Fibroblast of lung (primary cell): ENCODE measurements around the gene ZNF765. TPM values are rescaled to one million over a fixed set of nuclear protein-coding genes. Genes with fewer than 3 reads are reported as not detected.
"Not testable (repeated sequence)": the region's sequence is repeated elsewhere in the genome, so short reads cannot be mapped to it uniquely, and the experiment has no call there.

ENCODE experiments used
- DNase-seq, 2 donors: peaks; one replicate each; pipeline versions ENCODE4 v3.0.0 to v3.0.0-alpha.2; 2010; ENCODE audit warnings: low read depth in 2 of 2
- H2AFZ ChIP-seq: 2 replicates; pipeline ENCODE4 v1.5.1; 2012; ENCODE audit warnings: low read length, control low read depth, inconsistent platforms
- H3K27ac ChIP-seq: 2 replicates; pipeline ENCODE4 v1.5.1; 2011; ENCODE audit warnings: low read length, control low read depth; ENCODE audit not compliant: insufficient read depth
- H3K27me3 ChIP-seq: 2 replicates; pipeline ENCODE4 v1.5.1; 2011; ENCODE audit warnings: mild to moderate bottlenecking, low read length; ENCODE audit not compliant: control insufficient read depth, insufficient read depth
- H3K36me3 ChIP-seq: 2 replicates; pipeline ENCODE4 v1.5.1; 2011; ENCODE audit warnings: low read length; ENCODE audit not compliant: control insufficient read depth, insufficient read depth
- H3K4me1 ChIP-seq: 2 replicates; pipeline ENCODE4 v1.5.1; 2011; ENCODE audit warnings: low read length; ENCODE audit not compliant: control insufficient read depth, insufficient read depth; ENCODE audit errors: extremely low read depth
- H3K4me2 ChIP-seq: 2 replicates; pipeline ENCODE4 v1.5.1; 2011; ENCODE audit warnings: low read length, control low read depth; ENCODE audit not compliant: insufficient read depth; ENCODE audit errors: extremely low read depth
- H3K4me3 ChIP-seq, 4 experiments: fragments of 200-600 bp in 1 of 4; sonication (generic) in 1 of 4; replicated peaks in 1 of 4; 2 replicates each; pipeline ENCODE4 v1.5.1; 2011 to 2016; ENCODE audit warnings: low read length in 4 of 4, low read depth in 3 of 4, mild to moderate bottlenecking in 3 of 4, control low read depth in 2 of 4, inconsistent platforms in 1 of 4, mixed read lengths in 1 of 4; ENCODE audit not compliant: insufficient read depth in 1 of 4; ENCODE audit errors: control extremely low read depth in 1 of 4
- H3K79me2 ChIP-seq: 2 replicates; pipeline ENCODE4 v1.5.1; 2012; ENCODE audit warnings: mild to moderate bottlenecking, low read length, inconsistent platforms; ENCODE audit not compliant: control insufficient read depth, insufficient read depth
- H3K9ac ChIP-seq: 2 replicates; pipeline ENCODE4 v1.5.1; 2011; ENCODE audit warnings: mild to moderate bottlenecking, low read length, control low read depth; ENCODE audit not compliant: insufficient read depth
- H3K9me3 ChIP-seq: 2 replicates; pipeline ENCODE4 v1.5.1; 2012; ENCODE audit warnings: low read depth, low read length; ENCODE audit not compliant: control insufficient read depth, insufficient read depth
- H4K20me1 ChIP-seq: 2 replicates; pipeline ENCODE4 v1.5.1; 2011; ENCODE audit warnings: low read length; ENCODE audit not compliant: control insufficient read depth, insufficient read depth; ENCODE audit errors: extremely low read depth
- CTCF ChIP-seq, 2 donors: IDR thresholded peaks in 1 of 2; conservative IDR thresholded peaks in 1 of 2; 1 replicate in 1 of 2; 2 replicates in 1 of 2; pipeline ENCODE4 v1.5.1; 2011 to 2012; ENCODE audit warnings: low read length in 2 of 2, control low read depth in 1 of 2, inconsistent platforms in 1 of 2, low read depth in 1 of 2, mild to moderate bottlenecking in 1 of 2
- EZH2 ChIP-seq: IDR thresholded peaks from 2 replicates; pipeline ENCODE4 v1.5.1; 2012; ENCODE audit warnings: low read length, control low read depth, mild to moderate bottlenecking; ENCODE audit errors: missing control alignments
- polyA plus RNA-seq, 2 donors: library from polyadenylated mRNA; depleted of rRNA in 1 of 2; stranded (reverse) in 1 of 2; unstranded in 1 of 2; fragments of >200 nt; gene quantifications; 2 replicates each; pipeline ENCODE4 v1.2.1, GENCODE V29; 2011 to 2012; ENCODE audit warnings: missing spikeins in 1 of 2
- total RNA-seq: library from RNA; depleted of rRNA; stranded (reverse); fragments of >200 nt; gene quantifications from 2 replicates; pipeline ENCODE4 v1.2.1, GENCODE V29; 2014

The ZNF765 gene
- total and polyA plus RNA-seq, 2 donors (not counting 1 experiment from before 2014, with no cell fraction given): 5.3 to 14.7 TPM

- no peaks in the 10 kb centered on the region for H3K4me1 ChIP-seq
- no peak for TF ChIP-seq EZH2
- TF ChIP-seq CTCF (conservative IDR thresholded peaks at IDR 0.05 in 1 of 2, IDR thresholded peaks at IDR 0.05 in 1 of 2; ENCODE audit: low read depth in 1 of 2, low read length in 2 of 2): no peak
- H3K9ac ChIP-seq: no peak overlapping the region
- no peaks in the 10 kb centered on the region for H4K20me1 ChIP-seq
- H3K4me3 ChIP-seq: no peak overlapping the region
- no peak overlapping the region for H3K27ac ChIP-seq
- H3K27me3 ChIP-seq: no peaks in the 10 kb centered on the region
- no peaks in the 10 kb centered on the region for H3K79me2 ChIP-seq
- no peak overlapping the region for H3K4me2 ChIP-seq
- H3K9me3 ChIP-seq: peaks cover 2% of the 10 kb centered on the region
- DNase-seq: no peak
- no peak overlapping the region for H2AFZ ChIP-seq
- peaks cover 3% of the 10 kb centered on the region for H3K36me3 ChIP-seq
Observed at GRCh38 chr19:53455828-53456227, 60.9 kb downstream of the ZNF765 start.

DNA sequence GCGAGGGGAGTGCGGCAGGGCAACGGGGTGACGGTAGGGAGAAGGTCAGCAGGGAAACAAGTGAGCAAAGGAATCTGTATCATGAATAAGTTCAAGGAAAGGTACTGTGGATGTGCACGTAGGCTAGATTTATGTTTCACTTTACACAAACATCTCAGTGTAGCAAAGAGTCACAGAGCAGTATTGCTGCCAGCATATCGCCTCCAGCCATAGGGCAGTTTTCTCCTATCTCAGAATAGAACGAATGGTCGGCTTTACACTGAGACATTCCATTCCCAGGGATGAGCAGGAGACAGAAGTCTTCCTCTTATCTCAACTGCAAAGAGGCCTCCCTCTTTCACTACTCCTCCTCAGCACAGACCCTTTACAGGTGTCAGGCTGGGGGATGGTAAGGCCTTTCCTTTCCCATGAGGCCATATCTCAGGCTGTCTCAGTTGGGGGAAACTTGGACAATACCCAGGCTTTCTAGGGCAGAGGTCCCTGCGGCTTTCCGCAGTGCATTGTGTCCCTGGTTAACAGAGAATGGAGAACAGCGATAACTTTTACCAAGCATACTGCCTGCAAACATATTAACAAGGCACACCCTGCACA, 65.3 kb downstream of the ZNF765 start:
- H3K79me2 ChIP-seq, H3K9me3 ChIP-seq, H2AFZ ChIP-seq, H3K27me3 ChIP-seq, H3K27ac ChIP-seq, H3K4me3 ChIP-seq, H3K36me3 ChIP-seq, H3K4me1 ChIP-seq, DNase-seq, H3K9ac ChIP-seq, H4K20me1 ChIP-seq, H3K4me2 ChIP-seq: not testable (repeated sequence)

DNA sequence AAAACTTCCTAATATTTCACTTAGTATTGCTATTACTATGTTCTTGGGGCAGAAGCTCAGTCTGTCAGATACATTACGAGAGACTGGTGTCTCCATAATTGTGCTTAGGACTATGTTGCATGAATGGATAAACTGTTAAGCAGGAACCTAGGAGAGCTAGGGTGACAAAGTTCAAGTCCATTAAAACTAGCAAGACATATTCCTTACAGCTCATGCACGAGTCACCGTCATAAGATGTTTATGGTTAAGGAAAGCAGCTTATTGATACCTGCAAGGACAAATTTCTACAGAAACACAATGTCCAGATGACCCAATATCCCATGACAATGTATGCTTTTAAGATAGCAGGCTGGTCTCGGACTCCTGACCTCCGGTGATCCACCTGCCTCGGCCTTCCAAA, 66.9 kb downstream of the ZNF765 start:
- Histone ChIP-seq H3K27me3 (no peaks in the 10 kb centered on the region), H3K9ac (no peak overlapping the region), H3K4me1 (no peaks in the 10 kb centered on the region), H3K4me3 (no peak overlapping the region), H2AFZ (no peak overlapping the region), H3K9me3 (no peaks in the 10 kb centered on the region), H3K27ac (no peak overlapping the region), H3K4me2 (no peak overlapping the region), H3K36me3 (no peaks in the 10 kb centered on the region), H4K20me1 (no peaks in the 10 kb centered on the region), H3K79me2 (no peaks in the 10 kb centered on the region)
- TF ChIP-seq CTCF (conservative IDR thresholded peaks at IDR 0.05 in 1 of 2, IDR thresholded peaks at IDR 0.05 in 1 of 2; ENCODE audit: low read depth in 1 of 2, low read length in 2 of 2): no peak
- TF ChIP-seq EZH2: no peak
- no peak for DNase-seq
